GM06990 (cell line): ENCODE results near the gene RB1.

Experiments
- DNase-seq: peaks from one replicate; pipeline ENCODE4 v3.0.0-alpha.2; 2011; ENCODE audit not compliant: insufficient read length; ENCODE audit errors: extremely low read depth
- H3K27me3 ChIP-seq: replicated peaks from 2 replicates; pipeline ENCODE4 v1.6.0; 2011; ENCODE audit warnings: low read length; ENCODE audit not compliant: control insufficient read depth, insufficient read depth
- H3K36me3 ChIP-seq: 2 replicates; pipeline ENCODE4 v1.5.1; 2011; ENCODE audit warnings: low read length; ENCODE audit not compliant: control insufficient read depth, insufficient read depth
- H3K4me3 ChIP-seq: replicated peaks from 2 replicates; pipeline ENCODE4 v1.5.1; 2011; ENCODE audit warnings: low read depth, mild to moderate bottlenecking, control low read depth, low read length
- CTCF ChIP-seq: IDR thresholded peaks from 2 replicates; pipeline ENCODE4 v1.5.1; 2011; ENCODE audit warnings: low read length, control low read depth, mild to moderate bottlenecking, inconsistent platforms; ENCODE audit not compliant: insufficient read depth, poor library complexity, severe bottlenecking

The RB1 gene

GRCh38 chr13:48434200-48434599, 130.6 kb downstream of the RB1 start:
- no peak overlapping the region for H3K4me3 ChIP-seq
- H3K36me3 ChIP-seq: no peaks in the 10 kb centered on the region; the same call in 1 of the 2 replicates
- H3K27me3 ChIP-seq: no peaks in the 10 kb centered on the region

GRCh38 chr13:48436661-48437288, 133.2 kb downstream of the RB1 start:
- DNase-seq: no peak
- H3K27me3 ChIP-seq: no peaks in the 10 kb centered on the region
- no peak for TF ChIP-seq CTCF
- H3K36me3 ChIP-seq: no peaks in the 10 kb centered on the region
- no peak overlapping the region for H3K4me3 ChIP-seq

More at GRCh38 chr13:48434200-48434599, 130.6 kb downstream of the RB1 start:
- no peak for DNase-seq
- TF ChIP-seq CTCF: no peak

GRCh38 chr13:48437371-48437770, 133.8 kb downstream of the RB1 start:
- Histone ChIP-seq H3K36me3 (no peaks in the 10 kb centered on the region), H3K27me3 (no peaks in the 10 kb centered on the region), H3K4me3 (no peak overlapping the region)
- no peak for TF ChIP-seq CTCF
- no peak for DNase-seq

- no peaks in the 10 kb centered on the region for H3K27me3 ChIP-seq
- no peaks in the 10 kb centered on the region for H3K36me3 ChIP-seq
- no peak for DNase-seq
- no peak for TF ChIP-seq CTCF
- no peak overlapping the region for H3K4me3 ChIP-seq
These were observed 140.1 kb downstream of the RB1 start for GRCh38 chr13:48443442-48444208.

- no peak for TF ChIP-seq CTCF
- Histone ChIP-seq H3K27me3 (no peaks in the 10 kb centered on the region), H3K4me3 (no peak overlapping the region), H3K36me3 (no peaks in the 10 kb centered on the region)
- no peak for DNase-seq
These were observed 142.9 kb downstream of the RB1 start for GRCh38 chr13:48446464-48446863.
